Subcutaneous abdominal adipose tissue (tissue), 5 donors: Measurements from ENCODE around the gene DPM2.

Experiments
- H3K27ac ChIP-seq: one replicate; pipeline ENCODE4 v1.7.0; 2013; ENCODE audit warnings: low read depth, mild to moderate bottlenecking, inconsistent platforms, low read length, moderate library complexity
- H3K27me3 ChIP-seq, 5 donors: one replicate each; pipeline ENCODE4 v1.7.0; 2013; ENCODE audit warnings: low read length in 5 of 5, inconsistent platforms in 1 of 5; ENCODE audit not compliant: control insufficient read depth in 5 of 5, insufficient read depth in 4 of 5
- H3K36me3 ChIP-seq, 5 donors: one replicate each; pipeline ENCODE4 v1.7.0; 2013; ENCODE audit warnings: low read length in 5 of 5; ENCODE audit not compliant: control insufficient read depth in 5 of 5, insufficient read depth in 5 of 5
- H3K4me1 ChIP-seq, 5 donors: one replicate each; pipeline ENCODE4 v1.7.0; 2013; ENCODE audit warnings: low read length in 5 of 5, mild to moderate bottlenecking in 3 of 5, moderate library complexity in 1 of 5; ENCODE audit not compliant: control insufficient read depth in 5 of 5, insufficient read depth in 5 of 5
- H3K4me3 ChIP-seq, 5 donors: one replicate each; pipeline ENCODE4 v1.7.0; 2013; ENCODE audit warnings: low read length in 5 of 5, low read depth in 1 of 5
- H3K9ac ChIP-seq, 5 donors: one replicate each; pipeline ENCODE4 v1.7.0; 2013; ENCODE audit warnings: low read length in 5 of 5, mild to moderate bottlenecking in 4 of 5, moderate library complexity in 3 of 5
- H3K9me3 ChIP-seq, 5 donors: one replicate each; pipeline ENCODE4 v1.7.0; 2013; ENCODE audit warnings: low read length in 5 of 5; ENCODE audit not compliant: control insufficient read depth in 5 of 5
- donor health status: healthy.
- donor health status: healthy.
- donor health status: healthy.
- donor health status: healthy.
- donor health status: healthy.

Gene DPM2

DNA sequence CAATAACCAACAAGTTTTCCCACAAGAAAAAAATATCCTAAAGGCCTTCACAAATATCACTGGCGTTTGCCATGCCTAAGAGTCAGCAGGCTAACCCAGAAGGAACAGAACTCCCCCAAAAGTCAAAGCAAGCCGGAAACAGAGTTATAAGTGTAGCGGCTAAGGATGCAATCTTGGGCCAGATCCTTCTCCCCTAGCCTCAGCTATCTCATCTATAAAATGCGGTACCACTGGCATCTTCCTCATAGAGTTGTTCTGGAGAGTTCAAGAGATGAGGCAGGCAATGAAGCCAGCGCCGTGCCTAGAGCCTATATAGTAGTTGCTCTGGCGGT is 632 bp downstream of the DPM2 start:
- H3K9me3 ChIP-seq = no peaks in the 10 kb centered on the region
- H3K27me3 ChIP-seq = no peaks in the 10 kb centered on the region
- peaks cover 7 to 31% (median 29%) of the 10 kb centered on the region in 5 donors for H3K4me1 ChIP-seq
- peaks cover 0 to 16% (median 4%) of the 10 kb centered on the region in 5 donors for H3K36me3 ChIP-seq
- H3K9ac ChIP-seq = peak overlapping the region; percentile 66 to 93 (median 84)
- peak overlapping the region; percentile 73 to 96 (median 94) for H3K4me3 ChIP-seq
- H3K27ac ChIP-seq = peak overlapping the region; percentile 46

DNA sequence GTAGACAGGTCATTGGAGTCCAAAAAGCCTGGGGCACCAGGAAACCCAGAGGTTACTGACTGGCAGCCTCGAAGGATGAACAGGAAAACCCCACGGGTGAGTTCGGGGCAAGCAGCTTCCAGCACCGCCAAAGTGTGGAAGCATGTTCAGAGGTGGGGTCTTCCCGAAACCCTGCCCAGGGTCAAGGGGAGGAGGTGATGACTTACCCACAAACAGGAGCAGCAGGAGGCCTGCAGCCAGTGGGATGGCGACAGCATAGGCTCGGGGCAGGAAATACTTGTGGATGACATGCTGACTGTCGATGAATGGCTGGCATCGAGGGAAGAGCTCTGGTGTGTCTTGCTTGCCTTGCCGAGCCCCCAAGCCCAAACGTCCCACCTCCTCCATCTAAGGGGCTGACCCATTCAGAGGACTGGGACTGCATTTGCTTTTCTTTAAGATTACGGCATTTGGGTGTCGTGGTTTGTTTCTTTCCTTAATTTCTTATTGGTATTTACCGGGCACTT is 1.3 kb downstream of the DPM2 start:
- Histone ChIP-seq H3K4me1 (peaks cover 7 to 35% (median 29%) of the 10 kb centered on the region in 5 donors), H3K27ac (no peak overlapping the region), H3K27me3 (peaks cover 0 to 3% (median 0%) of the 10 kb centered on the region in 5 donors), H3K9me3 (no peaks in the 10 kb centered on the region), H3K4me3 (peak overlapping the region in 4 of 5 donors; percentile 35 to 94 (median 77)), H3K9ac (peak overlapping the region in 4 of 5 donors; percentile 66 to 93 (median 88)), H3K36me3 (peaks cover 0 to 16% (median 4%) of the 10 kb centered on the region in 5 donors)

DNA sequence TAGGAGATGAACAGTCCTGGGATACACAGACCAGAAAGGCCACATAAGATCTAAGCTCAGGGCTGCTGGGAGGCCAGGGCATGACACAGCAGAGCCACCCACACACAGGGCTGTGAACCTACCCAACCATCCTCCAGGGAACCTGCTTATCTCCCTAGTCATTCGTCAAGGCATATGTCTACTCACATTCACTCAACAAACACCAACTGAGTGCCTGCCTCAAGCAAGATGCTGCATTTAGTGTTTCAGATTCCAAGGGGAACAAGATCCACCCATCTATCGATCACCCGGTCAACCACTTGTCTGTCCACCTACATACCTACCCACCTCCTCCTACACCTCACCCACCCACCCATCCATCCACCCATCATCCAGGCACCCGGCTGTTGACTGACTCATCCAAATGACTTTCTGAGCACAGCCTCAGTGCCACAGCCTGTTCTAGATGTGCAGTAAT is 1.9 kb downstream of the DPM2 start:
- peaks cover 0 to 8% (median 0%) of the 10 kb centered on the region in 5 donors for H3K27me3 ChIP-seq
- peak overlapping the region in 1 of 5 donors; percentile 83 for H3K9ac ChIP-seq
- no peak overlapping the region for H3K27ac ChIP-seq
- H3K9me3 ChIP-seq = no peaks in the 10 kb centered on the region
- peaks cover 7 to 41% (median 35%) of the 10 kb centered on the region in 5 donors for H3K4me1 ChIP-seq
- H3K36me3 ChIP-seq = peaks cover 0 to 16% (median 4%) of the 10 kb centered on the region in 5 donors
- peak overlapping the region in 1 of 5 donors; percentile 8 for H3K4me3 ChIP-seq

DNA sequence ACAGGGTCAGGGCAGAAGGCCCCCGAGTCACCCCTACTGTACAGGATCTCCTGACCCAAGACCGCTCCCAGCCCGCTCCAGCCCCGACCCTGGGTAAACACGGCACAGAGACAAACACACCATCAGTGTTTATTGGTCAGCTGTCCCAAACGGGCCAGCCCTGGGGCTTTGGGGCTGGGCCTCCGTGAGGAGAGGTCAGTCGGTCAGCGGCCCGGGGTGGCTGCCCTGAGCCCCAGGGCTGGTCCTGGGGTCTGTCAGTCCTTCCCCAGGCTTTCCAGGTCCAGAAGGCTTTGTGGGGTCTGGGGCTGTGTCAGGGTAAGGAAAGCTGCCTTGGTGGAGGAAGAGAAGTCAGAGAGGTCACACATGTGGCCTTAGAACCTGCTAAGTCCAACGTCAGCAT is 2.7 kb downstream of the DPM2 start:
- no peaks in the 10 kb centered on the region for H3K9me3 ChIP-seq
- H3K27me3 ChIP-seq = peaks cover 0 to 11% (median 4%) of the 10 kb centered on the region in 5 donors
- peaks cover 7 to 49% (median 41%) of the 10 kb centered on the region in 5 donors for H3K4me1 ChIP-seq
- peaks cover 0 to 16% (median 4%) of the 10 kb centered on the region in 5 donors for H3K36me3 ChIP-seq
- H3K4me3 ChIP-seq = no peak overlapping the region
- no peak overlapping the region for H3K9ac ChIP-seq
- H3K27ac ChIP-seq = no peak overlapping the region

DNA sequence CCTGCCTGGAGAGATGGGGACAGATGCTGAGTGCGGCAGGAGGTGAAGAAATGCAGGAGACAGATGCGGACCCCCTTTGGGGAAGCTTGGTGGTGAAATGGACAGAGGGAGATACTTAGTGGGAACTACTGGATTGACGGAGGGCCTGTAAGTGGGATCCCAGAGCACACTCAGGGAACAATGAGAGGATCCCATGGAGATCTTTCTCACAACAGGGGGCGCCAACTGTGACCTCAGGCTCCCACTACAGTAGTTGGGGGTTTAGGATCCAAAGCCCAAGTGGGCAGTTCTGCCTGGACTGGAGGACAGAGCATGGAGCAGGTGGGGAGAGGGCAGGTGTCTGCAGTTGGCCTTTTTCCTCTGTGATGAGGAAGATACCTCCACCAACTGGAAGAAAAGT is 3.4 kb downstream of the DPM2 start:
- Histone ChIP-seq H3K9me3 (no peaks in the 10 kb centered on the region), H3K9ac (no peak overlapping the region), H3K36me3 (peaks cover 0 to 16% (median 4%) of the 10 kb centered on the region in 5 donors), H3K27ac (no peak overlapping the region), H3K27me3 (peaks cover 0 to 18% (median 10%) of the 10 kb centered on the region in 5 donors), H3K4me3 (no peak overlapping the region), H3K4me1 (peaks cover 7 to 49% (median 41%) of the 10 kb centered on the region in 5 donors)

DNA sequence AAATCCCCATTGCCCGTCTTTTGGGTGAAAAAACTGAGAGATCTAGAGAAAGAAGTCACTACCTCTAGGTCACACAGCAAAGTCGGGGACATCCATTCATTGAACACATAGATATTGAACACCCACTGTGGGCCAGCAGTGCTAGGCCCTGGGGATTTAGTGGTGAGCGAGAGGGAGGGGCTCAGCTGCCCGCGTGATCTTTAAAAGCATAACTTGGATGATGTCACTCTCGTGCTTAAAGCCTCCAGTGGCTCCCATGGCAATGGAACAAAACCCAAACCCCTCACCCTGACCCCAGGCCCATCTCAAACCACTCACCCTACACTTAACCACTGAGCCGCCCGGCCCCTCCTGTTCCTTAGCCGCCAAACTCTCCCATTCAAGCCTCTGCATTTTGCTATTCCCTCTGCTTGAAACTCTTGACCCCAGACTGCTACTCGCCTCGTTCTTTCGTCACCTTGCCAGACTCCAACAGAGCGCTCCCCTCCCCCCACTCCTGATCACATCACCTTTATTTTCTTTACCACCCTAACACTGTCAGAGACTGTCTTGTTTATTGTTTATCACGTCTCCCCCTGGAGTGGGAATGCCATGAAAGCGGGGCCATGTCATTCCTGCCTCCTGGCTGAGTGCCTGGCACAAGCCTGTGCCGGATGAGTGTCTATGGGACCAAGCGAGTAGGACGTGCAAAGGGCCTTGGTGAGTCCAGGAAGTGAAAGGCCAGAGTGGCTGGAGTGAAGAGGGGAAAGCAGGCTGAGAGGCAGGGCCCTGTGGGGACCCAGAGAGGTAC is 6.4 kb downstream of the DPM2 start:
- Histone ChIP-seq H3K27ac (no peak overlapping the region), H3K9me3 (no peaks in the 10 kb centered on the region), H3K36me3 (peaks cover 0 to 15% (median 4%) of the 10 kb centered on the region in 5 donors), H3K27me3 (peaks cover 18 to 43% (median 33%) of the 10 kb centered on the region in 5 donors), H3K4me3 (peak overlapping the region in 3 of 5 donors; percentile 6 to 55 (median 22)), H3K4me1 (peaks cover 1 to 39% (median 33%) of the 10 kb centered on the region in 5 donors), H3K9ac (no peak overlapping the region)

DNA sequence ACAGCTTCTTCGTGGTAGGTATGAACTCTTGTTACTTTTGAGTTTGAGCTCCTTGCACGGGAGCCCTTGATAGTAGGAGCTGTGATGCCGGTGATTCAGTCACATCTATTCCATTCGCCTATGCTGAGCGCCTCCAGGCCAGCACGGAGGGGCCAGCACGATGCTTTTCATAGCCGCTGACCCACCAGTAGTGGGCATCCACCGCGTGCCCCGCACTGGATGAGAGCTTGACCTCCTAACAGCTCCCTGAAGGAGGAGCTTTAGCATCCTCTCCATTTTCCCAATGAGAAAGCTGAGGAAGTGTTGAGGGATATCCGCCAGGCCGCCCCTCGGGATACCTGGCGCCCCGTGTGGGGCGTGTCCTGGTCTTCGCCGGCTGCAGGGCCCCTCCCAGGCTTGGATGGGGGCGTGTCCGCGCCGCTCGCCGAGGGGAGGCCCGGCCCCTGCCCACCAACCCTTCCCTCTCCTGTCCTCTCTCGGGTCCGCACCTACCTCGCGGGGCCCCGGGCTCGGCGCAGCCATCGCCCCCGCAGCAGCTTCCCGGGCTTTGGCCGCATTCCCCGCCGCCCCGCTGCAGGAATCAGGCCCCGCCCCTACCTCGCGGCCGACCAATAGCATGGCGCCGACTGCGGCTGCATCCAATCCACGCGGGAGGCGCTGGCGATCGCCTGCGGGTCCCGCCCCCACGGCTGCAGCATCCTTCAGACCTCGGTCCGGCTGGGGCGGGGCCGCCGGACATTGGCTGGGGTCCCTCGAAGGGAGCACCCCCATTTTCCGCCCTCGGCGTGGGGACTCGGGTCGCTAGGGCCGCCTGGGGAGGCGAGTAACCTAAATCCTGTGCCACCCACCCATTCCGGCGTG is 7.2 kb downstream of the DPM2 start, which contains the start of gene PIP5KL1:
Gene PIP5KL1 (minus strand): TSS at position 547 of the 861 bp plus-strand sequence. CDS start 25 bp downstream, at position 522.
- Histone ChIP-seq H3K9me3 (no peaks in the 10 kb centered on the region), H3K27me3 (peaks cover 21 to 48% (median 35%) of the 10 kb centered on the region in 5 donors), H3K36me3 (peaks cover 0 to 12% (median 2%) of the 10 kb centered on the region in 5 donors), H3K9ac (no peak within 1 kb of the TSS), H3K27ac (no peak within 1 kb of the TSS), H3K4me1 (peaks cover 1 to 32% (median 26%) of the 10 kb centered on the region in 5 donors), H3K4me3 (peak within 1 kb of the TSS in 4 of 5 donors; percentile 16 to 55 (median 43))

DNA sequence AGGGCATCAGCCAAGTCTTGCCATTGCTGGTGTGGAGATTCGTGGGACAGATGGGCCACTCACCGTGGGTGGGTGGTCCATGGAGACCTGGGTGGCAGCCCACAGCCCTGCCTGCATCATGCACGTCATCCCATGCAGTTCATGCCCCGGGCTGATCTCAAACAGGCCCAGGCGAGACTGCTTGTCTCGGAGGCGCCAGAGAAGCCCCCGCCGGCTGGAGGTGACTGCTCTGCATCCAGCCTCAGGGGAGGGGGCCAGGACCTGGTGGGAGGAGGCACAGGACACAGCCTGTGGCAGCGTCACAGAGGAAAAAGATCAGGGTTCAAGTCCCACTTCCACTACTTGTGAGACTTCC is 8.1 kb downstream of the DPM2 start:
- Histone ChIP-seq H3K36me3 (peaks cover 0 to 5% (median 0%) of the 10 kb centered on the region in 5 donors), H3K9me3 (no peaks in the 10 kb centered on the region), H3K4me1 (peaks cover 1 to 31% (median 26%) of the 10 kb centered on the region in 5 donors), H3K27me3 (peaks cover 21 to 54% (median 38%) of the 10 kb centered on the region in 5 donors), H3K4me3 (no peak overlapping the region), H3K27ac (no peak overlapping the region), H3K9ac (no peak overlapping the region)

DNA sequence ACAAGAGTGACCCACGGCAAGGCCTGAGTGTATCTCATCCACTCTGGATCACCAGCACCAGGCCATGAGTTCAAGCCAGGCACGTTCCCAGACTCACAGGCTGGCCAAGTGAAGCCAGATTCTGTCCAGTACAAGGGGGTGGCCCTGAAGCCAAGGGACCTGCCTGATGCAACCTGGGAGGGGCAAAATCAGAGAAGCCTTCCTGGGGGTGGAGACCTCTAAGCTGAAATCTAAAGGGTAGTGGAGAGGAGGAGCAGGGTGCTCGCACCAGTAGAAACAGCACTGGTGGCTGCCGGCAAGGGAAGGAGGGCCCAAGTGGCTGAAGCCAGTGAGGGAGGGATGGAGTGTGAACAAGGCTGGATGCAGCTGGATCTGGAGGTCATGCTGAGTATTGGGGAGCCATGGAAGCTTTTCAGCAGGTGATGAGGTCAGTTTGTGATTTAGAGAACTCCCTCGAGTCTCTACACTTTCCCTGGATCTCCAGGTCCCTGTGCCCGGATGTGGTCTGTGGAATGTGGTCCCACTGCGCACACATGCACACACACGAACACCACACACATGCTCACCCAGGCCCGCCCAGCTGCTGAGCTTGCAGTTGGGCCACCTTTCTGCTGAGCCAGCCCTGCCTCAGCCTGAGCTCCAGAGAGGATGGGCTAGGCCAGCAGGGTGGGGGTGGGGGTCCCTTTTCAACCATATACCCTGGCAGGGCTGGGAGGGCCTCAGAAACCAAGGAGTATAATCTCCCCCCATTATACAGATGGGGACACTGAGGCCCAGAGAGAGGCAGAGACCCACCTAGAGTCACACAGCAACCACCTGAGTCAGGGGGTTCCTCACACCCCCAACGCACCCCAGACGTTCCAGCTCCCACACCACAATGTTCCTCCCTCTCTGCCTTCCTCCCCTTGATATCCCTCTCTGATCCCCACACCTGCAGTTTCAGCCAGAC is 8.7 kb downstream of the DPM2 start:
- peaks cover 1 to 31% (median 26%) of the 10 kb centered on the region in 5 donors for H3K4me1 ChIP-seq

More for the DNA sequence above, 8.7 kb downstream of the DPM2 start:
- Histone ChIP-seq H3K27ac (no peak overlapping the region), H3K4me3 (no peak overlapping the region), H3K27me3 (peaks cover 21 to 54% (median 38%) of the 10 kb centered on the region in 5 donors), H3K36me3 (no peaks in the 10 kb centered on the region), H3K9ac (no peak overlapping the region), H3K9me3 (no peaks in the 10 kb centered on the region)
